H1 (cell line): Measurements from ENCODE around the gene CEP85. TPM values are rescaled to one million over a fixed set of nuclear protein-coding genes. Genes with fewer than 3 reads are reported as not detected.

Experiments
- BRCA1 ChIP-seq: IDR thresholded peaks from 2 replicates; pipeline ENCODE4 v1.6.1; 2012; ENCODE audit warnings: low read depth, low read length, improper control_type of control experiment
- polyA plus RNA-seq, 7 experiments: library from polyadenylated mRNA; depleted of rRNA in 3 of 7; stranded (reverse) in 5 of 7; unstranded in 2 of 7; fragments of >200 nt in 5 of 7; fragments of 200-250 nt in 2 of 7; gene quantifications; 1 replicate in 5 of 7; 2 replicates in 1 of 7; 4 replicates in 1 of 7; pipeline versions ENCODE4 v1.2.1 to v1.2.3, GENCODE V29; 2011 to 2013; ENCODE audit warnings: missing spikeins in 2 of 7, mixed read lengths in 2 of 7
- total RNA-seq: library from RNA; stranded (reverse); fragmentation: NEBNext Ultra II Directional; extraction: Animal tissue kit (Norgen Biotek cat#: 25700); gene quantifications from 2 replicates; pipeline ENCODE4 v1.2.1, GENCODE V29; 2021
- TF ChIP-seq, protein P1 (sequence below): fragments of 300-600 bp; sonication (generic); IDR thresholded peaks from 2 replicates; pipeline ENCODE4 v1.7.1; 2012; ENCODE audit warnings: low read length, moderate library complexity, mild to moderate bottlenecking, inconsistent platforms; ENCODE audit not compliant: insufficient replicate concordance

The CEP85 gene
- total and polyA plus RNA-seq, 2 of the 8 experiments (the other 6 are each of a cell fraction or from before 2014, with no cell fraction given) = 40.4 to 43.7 TPM

DNA sequence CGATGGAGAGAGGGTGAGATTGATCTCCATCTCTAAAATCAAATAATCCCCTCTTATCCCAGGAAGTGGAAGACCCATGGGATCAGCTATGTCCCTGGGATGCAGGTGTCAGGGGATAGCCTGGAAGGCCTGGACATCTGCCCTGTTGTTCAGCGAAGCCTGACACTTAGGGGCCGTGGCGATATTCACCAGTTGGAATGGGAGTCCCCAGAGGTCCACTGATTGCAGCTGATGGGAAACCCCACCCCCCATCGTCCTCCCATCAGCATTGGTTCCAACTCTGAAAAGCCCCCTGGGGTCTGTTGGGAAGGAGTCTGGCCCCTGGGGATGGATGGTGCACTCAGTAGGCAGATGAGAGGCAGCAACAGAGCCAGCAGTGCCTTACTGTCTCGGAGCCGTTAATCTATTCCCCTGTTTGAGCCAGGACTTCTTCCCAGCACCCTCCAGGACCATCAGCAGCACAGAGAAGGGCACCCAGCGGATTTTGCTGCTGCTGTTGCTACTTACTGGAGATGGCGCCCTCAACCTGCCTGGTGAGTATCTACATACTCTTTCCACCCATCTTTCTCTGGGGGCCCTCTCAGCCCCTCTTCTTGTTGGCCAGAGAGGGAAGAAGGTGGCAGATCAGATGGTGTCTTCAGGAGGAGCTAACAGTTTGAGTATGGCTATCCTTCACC is 30.2 kb upstream of the CEP85 start (continued):
- TF ChIP-seq, protein P1, sequence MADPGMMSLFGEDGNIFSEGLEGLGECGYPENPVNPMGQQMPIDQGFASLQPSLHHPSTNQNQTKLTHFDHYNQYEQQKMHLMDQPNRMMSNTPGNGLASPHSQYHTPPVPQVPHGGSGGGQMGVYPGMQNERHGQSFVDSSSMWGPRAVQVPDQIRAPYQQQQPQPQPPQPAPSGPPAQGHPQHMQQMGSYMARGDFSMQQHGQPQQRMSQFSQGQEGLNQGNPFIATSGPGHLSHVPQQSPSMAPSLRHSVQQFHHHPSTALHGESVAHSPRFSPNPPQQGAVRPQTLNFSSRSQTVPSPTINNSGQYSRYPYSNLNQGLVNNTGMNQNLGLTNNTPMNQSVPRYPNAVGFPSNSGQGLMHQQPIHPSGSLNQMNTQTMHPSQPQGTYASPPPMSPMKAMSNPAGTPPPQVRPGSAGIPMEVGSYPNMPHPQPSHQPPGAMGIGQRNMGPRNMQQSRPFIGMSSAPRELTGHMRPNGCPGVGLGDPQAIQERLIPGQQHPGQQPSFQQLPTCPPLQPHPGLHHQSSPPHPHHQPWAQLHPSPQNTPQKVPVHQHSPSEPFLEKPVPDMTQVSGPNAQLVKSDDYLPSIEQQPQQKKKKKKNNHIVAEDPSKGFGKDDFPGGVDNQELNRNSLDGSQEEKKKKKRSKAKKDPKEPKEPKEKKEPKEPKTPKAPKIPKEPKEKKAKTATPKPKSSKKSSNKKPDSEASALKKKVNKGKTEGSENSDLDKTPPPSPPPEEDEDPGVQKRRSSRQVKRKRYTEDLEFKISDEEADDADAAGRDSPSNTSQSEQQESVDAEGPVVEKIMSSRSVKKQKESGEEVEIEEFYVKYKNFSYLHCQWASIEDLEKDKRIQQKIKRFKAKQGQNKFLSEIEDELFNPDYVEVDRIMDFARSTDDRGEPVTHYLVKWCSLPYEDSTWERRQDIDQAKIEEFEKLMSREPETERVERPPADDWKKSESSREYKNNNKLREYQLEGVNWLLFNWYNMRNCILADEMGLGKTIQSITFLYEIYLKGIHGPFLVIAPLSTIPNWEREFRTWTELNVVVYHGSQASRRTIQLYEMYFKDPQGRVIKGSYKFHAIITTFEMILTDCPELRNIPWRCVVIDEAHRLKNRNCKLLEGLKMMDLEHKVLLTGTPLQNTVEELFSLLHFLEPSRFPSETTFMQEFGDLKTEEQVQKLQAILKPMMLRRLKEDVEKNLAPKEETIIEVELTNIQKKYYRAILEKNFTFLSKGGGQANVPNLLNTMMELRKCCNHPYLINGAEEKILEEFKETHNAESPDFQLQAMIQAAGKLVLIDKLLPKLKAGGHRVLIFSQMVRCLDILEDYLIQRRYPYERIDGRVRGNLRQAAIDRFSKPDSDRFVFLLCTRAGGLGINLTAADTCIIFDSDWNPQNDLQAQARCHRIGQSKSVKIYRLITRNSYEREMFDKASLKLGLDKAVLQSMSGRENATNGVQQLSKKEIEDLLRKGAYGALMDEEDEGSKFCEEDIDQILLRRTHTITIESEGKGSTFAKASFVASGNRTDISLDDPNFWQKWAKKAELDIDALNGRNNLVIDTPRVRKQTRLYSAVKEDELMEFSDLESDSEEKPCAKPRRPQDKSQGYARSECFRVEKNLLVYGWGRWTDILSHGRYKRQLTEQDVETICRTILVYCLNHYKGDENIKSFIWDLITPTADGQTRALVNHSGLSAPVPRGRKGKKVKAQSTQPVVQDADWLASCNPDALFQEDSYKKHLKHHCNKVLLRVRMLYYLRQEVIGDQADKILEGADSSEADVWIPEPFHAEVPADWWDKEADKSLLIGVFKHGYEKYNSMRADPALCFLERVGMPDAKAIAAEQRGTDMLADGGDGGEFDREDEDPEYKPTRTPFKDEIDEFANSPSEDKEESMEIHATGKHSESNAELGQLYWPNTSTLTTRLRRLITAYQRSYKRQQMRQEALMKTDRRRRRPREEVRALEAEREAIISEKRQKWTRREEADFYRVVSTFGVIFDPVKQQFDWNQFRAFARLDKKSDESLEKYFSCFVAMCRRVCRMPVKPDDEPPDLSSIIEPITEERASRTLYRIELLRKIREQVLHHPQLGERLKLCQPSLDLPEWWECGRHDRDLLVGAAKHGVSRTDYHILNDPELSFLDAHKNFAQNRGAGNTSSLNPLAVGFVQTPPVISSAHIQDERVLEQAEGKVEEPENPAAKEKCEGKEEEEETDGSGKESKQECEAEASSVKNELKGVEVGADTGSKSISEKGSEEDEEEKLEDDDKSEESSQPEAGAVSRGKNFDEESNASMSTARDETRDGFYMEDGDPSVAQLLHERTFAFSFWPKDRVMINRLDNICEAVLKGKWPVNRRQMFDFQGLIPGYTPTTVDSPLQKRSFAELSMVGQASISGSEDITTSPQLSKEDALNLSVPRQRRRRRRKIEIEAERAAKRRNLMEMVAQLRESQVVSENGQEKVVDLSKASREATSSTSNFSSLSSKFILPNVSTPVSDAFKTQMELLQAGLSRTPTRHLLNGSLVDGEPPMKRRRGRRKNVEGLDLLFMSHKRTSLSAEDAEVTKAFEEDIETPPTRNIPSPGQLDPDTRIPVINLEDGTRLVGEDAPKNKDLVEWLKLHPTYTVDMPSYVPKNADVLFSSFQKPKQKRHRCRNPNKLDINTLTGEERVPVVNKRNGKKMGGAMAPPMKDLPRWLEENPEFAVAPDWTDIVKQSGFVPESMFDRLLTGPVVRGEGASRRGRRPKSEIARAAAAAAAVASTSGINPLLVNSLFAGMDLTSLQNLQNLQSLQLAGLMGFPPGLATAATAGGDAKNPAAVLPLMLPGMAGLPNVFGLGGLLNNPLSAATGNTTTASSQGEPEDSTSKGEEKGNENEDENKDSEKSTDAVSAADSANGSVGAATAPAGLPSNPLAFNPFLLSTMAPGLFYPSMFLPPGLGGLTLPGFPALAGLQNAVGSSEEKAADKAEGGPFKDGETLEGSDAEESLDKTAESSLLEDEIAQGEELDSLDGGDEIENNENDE = no peak
- no peak for TF ChIP-seq BRCA1
